Stimulated activated CD8-positive, alpha-beta memory T cell treated with anti-CD3 and anti-CD28 coated beads, Interleukin-12 subunit alpha, Interleukin-12 subunit beta, amount 100 ng/mL, for 4 hours (primary cell): ENCODE data around the gene CFAP91.
"Not testable (repeated sequence)": the region's sequence is repeated elsewhere in the genome, so short reads cannot be mapped to it uniquely, and the experiment has no call there.

ENCODE experiments used
- DNase-seq: peaks from one replicate; pipeline ENCODE4 v3.0.0-alpha.2; 2020; ENCODE audit warnings: low read depth

The CFAP91 gene

DNA sequence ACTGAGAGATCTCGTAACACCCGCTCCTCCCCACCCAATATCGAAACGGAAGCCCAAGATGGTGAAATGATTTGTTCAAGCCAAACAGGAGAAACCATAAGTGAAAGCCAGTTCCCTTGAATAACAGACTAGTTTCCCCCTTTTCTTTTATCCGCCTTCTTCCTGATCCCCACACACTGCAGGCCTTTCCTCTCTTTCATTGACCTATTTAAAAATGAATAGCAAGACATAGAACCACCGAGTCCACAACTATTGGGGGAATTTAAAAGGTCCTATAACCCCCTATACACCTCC lies 25.2 kb upstream of the CFAP91 start:
- DNase-seq = no peak

DNA sequence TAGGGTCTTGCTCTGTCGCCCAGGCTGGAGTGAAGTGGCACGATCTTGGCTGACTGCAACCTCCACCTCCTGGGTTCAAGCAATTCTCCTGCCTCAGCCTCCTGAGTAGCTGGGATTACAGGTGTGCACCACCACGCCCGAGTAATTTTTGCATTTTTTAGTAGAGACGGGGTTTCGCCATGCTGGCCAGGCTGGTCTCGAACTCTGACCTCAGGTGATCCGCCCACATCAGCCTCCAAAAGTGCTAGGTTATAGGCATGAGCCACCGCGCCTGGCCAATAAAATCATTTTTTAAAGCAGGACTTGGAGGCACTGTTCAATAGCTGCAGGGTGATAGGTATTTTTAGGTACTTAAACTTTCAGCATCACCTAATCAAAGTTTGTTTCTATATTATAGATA lies 24.6 kb upstream of the CFAP91 start:
- not testable (repeated sequence) for DNase-seq

DNA sequence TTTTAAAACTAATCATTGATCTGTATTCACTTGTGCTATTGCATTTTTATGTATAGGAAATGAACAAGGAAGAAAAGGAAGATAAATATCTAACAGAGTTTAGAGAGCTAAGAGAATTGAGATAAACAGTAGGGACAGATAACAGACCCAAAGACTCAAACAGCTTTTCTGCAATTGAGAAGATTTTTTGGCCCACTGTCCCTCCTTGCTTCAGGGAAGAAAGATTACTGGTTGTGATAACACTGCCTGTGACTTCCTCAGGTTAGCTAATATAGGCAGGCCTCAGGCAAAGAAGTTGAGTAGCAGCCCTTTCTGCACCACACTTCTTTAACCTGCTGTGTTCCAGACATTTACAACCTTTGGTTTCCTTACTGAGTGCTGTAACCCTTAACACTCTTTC lies 22.9 kb upstream of the CFAP91 start:
- DNase-seq = no peak

DNA sequence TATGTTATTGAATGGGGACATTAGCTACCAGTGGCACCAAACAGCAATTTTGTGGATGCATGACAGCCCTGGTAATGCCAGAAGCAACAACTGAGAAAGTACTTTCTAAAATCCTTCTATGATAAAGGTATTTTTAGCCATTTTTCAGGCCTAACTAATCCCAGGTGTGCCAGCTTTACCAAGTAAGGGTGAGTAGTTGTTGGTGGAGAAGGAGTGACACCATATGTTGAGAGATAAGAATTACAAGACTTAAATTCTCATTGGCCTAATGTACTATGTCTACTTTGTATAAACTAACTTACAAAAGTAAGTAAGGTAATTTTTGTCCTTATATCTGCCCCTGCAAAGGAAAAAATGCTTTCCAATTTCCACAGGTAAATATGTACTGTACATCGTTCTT lies 21.5 kb upstream of the CFAP91 start:
- DNase-seq = no peak

DNA sequence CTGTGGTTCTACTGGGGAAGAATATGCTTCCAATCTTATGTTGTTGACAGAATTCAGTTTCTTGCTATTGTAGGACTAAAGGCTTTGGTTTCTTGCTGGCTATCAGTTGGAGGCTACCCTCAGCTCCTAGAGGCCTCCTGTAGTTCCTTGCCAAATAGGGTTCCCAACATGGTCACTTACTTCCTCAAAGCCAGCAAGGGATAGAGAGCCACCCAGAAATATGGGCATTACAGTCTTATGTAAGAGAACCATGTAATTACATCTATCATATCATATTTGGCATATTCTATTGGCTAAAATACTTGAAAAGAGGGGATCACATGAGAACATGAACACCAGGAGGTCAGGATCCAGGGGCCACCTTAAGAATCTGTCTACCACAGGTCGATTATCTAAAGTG lies 19.4 kb upstream of the CFAP91 start:
- DNase-seq = no peak

DNA sequence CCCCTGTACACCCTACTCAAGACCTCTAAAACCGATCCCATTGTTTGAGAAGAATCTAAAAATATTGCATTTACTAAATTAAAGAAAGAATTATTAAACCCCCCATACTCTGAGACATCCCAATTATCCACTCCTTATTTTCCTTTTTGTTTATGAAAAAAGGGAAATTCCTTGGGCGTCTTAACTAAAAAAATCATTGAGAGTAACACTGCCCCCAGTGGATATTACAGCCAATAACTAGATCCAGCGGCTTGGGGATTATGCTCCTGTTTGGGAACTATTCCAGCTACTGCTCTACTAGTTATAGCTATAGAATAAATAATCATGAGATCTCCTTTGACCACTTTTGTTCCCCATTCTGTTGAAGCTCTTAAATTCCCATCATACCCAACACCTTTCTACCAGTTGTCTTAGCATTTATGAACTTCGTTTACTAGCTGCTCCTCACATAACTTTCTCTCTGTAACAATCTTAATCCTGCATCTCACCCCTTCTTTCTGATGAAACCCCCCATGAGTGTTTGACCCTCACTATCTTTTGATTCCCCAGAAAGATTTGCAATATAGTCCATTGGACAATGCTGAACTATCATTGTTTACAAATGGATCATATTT lies 12.7 kb upstream of the CFAP91 start:
- DNase-seq = no peak

DNA sequence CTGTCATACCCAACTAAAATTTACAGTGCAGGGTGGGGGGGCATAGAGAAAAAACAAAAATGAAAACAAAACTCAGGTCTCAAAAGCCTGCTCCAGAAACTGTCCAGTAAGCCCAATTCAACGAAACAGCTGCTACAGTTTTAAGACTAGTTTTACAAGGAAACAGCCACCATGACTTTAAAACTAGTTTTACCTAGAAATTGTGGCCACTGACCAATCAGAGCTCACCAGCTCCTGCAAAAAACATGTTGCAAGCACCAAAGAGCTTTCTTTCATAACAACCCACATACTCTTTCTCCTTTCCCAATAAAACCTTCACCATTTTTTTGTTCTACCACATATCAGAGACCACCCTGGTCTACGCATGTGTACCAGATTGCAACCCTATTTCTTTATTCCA lies 7.3 kb upstream of the CFAP91 start:
- no peak for DNase-seq

DNA sequence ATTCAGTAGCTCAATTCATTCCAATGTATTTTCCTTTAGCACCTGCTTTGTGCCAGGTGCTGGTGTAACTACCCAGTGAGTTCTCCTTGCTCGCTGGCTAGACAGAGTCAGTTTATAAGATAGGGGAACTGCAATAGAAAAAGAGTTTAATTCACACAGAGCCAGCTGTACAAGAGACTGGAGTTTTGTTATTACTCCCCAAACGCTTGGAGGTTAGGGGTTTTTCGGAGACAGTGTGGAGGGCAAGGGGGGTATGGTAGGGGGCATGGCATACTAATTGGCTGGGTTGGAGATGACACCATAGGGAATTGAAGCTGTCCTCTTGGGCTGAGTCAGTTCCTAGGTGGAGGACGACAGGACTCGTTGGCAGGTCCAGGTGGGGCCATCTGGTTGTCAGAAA lies 5.4 kb upstream of the CFAP91 start:
- no peak for DNase-seq

DNA sequence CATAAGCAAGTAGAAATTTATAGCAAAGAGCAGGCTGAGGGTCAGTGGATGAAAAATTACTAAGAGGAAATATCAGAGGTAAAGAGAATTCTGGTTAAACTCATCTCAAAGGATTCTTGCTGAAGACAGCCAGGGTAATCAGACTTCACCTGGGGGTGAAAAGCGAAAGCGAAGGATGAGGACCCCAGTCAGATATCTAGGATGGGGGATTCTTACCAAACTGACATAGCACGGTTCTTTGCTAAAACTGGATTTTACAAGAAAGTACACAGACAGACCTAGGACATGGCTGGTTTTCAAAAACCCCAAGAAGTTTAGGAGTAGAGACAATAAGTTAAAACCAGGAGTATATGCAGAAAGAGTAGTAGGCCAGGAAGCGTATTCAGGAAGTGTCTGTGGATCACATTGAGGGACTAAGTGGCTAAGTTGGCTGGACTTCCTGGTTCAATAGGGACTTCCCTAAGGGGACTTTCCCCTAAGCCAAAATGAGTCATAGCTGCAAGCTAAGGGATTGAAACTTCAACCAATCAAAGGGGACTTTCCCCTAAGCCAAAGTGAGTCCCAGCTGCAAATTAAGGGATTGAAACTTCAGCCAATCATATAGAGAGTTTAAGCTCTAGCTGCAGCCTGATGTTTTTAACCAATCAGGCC lies 2.4 kb upstream of the CFAP91 start:
- no peak for DNase-seq

DNA sequence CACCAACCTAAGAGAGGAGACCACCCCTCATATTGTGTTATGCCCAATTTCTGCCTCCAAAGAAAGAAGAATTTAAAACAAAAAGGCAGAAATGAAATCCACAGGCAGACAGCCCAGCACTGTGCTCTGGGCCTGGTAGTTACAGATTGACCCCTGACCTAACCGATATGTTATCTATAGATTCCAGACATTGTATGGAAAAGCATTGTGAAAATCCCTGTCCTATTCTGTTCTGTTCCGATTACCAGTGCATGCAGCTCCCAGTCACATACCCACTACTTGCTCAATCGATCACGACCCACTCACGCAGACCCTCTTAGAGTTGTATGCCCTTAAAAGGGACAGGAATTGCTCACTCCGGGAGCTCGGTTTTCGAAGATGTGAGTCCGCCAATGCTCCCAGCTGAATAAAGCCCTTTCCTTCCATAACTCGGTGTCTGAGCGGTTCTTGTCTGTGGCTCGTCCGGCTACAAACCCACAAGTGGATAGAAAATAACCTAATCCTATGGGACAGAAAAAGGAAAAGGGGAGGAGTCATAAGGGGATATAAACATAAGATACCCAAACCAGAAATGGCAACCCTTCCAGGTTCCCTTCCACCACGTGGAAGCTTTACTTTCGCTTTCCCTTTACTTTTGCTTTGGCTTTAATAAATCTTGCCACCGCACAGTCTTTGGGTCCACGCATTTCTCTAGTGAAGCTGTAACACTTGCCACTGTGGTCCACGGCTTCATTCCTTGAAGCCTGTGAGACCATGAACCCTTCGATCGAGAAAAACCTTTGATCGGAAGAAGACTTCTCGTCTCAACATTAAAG lies 1.7 kb upstream of the CFAP91 start:
- DNase-seq = no peak

DNA sequence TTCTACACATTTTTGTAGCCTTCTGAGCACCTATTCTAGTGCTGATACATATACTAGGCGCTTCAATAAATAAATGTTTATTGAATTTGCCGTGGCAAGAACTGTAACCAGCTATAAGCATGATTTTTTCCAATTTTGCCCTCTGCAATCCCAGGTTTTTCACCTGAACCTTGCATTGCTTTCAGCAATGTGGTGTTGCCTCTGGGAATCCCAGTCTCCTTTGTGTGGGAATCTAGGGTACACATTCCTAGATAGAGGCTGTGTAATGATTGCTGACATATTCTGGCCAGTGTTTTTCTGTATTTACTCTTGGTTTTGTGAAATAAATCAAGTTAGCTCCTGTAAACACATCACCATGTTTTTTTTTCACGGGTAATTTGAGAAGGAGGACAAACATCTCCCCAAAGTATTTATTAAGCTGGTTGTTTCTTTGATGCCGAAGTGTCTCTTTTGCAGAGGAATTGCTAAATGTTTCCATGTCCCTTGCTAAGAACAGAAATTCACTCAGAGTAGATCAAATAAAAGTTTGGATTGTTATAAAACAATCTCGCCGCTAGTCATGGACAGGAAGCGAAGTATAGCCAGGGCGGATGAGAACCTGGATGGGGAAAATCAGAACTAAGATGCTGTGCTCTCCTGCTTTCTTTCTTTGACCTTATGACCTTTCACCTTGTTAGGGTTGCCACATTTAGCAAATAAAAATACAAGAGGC lies 1.2 kb downstream of the CFAP91 start:
- DNase-seq = no peak

DNA sequence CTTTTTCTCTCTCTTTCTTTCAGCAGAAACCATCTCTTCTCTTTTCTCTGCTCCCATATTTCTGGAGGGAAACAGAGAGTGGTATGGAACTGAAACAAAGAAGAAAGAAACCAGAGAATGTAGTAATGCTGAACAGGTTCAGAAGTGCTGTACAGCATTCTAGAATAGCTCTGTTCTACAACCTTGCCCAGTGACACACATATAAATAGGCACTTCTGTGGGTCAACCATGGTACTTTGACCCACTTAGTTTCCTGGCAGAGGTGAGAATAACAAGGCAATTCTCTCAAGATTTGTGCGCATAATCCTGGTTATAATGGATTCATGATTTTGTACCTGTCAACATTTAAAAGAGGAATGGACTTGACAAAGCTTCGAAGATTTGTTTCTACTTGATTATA lies 12.3 kb downstream of the CFAP91 start:
- no peak for DNase-seq

DNA sequence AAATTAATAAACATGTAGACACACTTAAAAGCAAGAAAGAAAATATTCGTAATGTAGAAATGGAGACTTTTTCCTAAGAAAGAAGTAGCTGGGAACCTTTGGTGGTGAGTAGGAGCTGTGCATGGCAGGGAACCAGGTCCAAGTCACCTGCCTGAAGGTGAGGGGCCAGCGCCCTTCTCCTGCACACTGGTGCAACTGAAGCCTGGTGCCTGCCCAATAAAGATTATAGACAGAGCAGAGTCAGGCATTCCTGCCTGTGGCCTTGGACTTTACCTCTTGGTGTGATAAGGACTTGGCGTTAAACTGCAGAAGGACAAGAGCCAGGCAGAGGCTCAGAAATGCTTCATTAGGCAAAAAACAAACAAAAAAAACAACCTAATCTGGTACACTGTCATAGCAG lies 14.2 kb downstream of the CFAP91 start:
- DNase-seq = no peak

DNA sequence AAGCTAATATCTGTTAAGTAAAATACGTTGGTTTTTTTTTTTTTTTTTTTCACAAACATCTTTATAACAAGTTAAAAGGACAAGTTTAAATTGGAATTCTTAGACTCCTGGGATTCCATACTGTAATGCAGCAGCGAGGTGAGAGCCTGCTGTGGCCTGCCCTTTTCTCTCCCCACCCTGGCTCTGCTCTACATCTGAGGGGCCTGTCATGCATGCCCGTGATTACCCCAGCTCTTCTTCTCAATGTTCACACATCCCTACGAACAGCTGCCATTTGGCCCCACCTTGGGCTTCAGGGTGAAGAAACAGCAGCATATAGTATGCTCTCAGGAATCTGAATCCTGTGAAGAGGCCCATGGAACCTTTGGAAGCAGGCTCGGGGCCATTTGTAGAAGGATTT lies 14.7 kb downstream of the CFAP91 start:
- no peak for DNase-seq

DNA sequence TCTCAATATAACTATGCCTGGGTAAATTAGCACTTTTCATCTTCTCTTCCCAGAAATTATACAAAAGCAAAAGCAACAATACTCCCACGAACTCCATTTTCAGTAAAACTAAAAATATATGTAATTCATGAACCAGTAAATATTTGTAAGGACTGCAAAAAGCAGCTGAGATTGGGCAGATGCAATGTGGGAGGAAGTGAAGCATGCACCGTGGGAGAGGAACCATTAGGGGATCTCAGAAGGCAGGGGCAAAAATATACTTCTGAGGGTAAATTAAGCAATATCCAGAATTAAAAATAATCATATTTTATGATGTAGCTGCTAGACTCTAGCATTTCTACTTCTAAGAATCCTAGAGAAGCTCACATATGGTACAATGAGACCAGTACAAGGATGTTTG lies 20.2 kb downstream of the CFAP91 start:
- no peak for DNase-seq

DNA sequence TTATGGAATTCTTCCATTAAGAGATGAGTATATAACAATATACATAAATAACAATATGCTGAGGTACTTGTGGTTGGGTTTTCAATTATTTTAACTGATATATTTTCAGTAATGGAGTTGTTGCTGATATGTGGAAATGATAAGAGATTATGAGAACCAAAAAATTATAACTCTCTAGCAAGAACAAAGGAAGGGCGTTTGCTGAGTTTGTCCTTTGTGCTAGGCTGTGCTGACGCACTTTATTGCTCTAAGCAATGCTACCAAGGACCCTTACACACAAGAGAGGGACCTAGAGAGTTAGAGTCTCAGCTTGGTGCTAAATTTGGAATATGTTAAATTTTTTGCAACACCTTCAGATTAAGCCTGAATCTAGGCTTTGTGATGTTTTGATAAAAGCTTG lies 24.1 kb downstream of the CFAP91 start:
- no peak for DNase-seq

DNA sequence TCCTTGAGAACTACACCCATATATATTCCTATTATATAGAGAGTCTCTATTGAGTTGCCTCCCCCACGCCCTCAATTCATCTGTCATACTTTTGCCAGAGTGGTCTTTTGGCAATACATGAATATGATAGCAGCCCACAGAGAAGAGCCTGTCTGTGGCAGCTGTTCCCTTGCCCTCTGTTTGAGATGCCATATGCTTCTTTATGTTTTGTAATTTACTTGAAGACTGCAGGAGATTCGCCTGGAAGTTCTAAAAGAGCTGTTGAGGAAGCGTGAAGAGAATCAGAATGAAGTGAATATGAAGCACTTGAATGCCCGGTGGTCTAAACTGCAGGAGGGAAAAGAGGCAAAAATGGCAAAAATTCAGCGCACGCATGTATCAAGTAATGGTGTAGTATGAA lies 27.2 kb downstream of the CFAP91 start:
- no peak for DNase-seq

DNA sequence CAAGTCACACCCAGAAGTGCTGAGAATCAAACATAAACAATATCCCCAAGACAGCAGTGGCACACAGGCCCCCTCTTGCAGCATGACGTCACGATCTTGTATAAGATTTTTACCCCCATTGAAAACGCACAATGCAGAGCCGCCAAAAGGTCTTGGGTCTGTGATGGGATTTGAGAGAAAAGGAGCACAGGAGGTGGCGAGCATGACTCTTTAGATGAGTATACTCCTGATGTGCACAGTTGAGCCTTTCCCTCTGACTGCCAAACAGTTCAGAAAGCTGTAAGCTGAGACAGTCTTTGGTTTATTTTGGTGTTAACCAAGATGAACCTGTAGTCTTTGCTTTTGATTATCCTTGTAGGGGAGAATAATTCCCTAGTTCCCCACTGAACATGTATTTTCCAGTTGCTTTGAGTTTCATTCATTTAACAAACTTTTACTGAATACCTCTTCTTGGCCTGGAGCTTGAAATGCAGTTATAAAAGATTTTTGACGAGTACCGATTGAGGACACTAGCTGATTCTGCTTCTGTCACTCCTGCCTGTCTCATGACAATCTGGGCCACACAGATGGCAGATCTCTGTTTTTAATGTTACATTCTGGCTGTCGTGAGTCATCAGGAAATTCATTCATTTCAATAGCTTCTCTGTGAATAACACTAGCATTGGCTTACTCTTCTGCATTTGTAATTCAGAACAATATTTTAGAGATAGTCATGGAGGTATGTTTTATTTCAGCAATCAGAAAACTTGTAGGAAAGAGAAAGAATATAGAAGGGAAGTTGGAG lies 28.9 kb downstream of the CFAP91 start:
- DNase-seq = no peak

DNA sequence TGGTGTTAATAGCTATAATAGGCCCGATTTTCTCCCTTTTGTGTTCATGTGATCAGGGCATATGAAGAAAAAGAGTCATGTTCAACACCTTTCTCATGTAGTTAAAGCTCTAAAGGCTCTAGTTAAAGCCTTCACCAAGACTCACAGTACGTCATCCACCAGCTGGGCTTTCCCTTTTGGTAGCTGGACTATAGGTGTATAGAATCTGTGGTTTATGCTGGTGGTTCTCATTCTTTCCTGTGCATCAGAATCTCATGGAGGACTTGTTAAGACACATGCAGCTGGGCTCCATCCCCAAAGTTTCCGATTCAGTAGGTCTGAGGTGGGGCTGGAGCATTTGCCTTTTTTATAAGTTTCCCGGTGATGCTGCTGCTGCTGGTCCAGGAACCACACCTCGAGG lies 31.0 kb downstream of the CFAP91 start:
- no peak for DNase-seq

DNA sequence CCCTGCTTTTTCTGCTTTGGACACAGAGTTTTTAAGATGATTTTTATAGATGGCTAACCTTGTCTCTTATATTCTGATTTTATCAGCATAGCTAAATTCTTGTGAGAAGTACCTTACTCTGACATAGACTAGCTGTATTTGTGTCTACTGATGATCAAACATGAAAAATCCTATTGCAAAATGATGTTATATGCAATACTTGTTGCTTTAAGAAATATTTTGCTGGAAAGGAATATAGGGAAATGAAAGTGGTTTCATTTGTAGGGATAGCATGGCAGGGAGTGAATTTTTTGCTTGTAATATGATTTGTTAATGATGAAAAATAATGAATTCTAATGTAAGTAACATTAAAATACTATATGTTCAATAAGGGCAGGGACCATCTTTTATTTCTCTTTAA lies 35.9 kb downstream of the CFAP91 start:
- DNase-seq = no peak

DNA sequence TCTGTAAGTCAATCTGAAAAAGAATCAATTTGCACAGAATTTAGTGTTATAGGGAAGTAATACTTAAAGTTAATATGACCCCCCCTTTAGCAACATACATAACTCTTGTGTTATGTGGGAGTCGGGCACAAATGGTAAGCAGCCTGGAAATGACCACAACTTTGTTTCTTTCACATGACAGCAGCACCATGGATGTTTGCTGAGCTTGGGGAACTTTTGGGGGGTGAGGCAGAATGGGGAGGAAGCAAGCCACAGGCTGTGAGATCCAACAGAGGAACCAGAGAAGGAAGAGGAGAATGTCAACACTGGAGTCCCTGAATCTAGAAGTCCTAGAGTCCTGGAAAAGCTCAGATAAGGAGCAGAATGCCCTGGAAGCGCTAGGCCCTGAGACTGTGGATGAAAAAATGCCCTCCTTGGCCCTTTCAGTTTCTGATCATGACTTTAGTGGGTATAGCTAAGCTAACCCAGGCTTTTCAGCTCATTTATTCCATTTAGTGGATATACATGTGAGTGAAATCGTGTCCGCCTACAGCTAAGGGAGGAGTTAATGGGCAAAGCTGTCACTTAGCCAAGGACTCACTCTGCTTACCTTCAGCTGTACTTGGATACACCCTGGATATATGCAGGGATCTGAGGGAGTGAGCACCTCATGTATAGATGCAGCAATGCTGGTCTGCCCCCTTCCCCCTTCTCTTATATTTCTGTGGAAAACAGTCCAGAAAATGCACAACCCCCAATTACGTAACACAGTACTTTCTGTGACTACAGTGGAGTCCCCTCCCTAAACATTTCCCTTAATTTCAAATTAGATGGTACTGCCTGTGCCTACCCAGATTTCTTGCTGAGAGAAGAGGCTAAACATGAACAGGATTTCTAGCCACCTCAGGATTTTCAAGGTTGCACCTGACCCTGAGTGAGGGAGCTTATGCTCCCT lies 39.1 kb downstream of the CFAP91 start:
- DNase-seq = no peak
